Trophoblast cell (in vitro differentiated cells and primary cell): ENCODE results near the gene SMG7.

Source experiments
- DNase-seq, 2 donors: peaks; one replicate each; pipeline ENCODE4 v3.0.0-alpha.2; 2016
- H2AFZ ChIP-seq: 2 replicates; pipeline ENCODE4 v1.6.1; 2013; ENCODE audit warnings: low read length, moderate library complexity, mild to moderate bottlenecking; ENCODE audit not compliant: insufficient read depth, poor library complexity
- H2AK5ac ChIP-seq: 2 replicates; pipeline ENCODE4 v1.6.1; 2013; ENCODE audit warnings: mild to moderate bottlenecking, low read length
- H2BK120ac ChIP-seq: 2 replicates; pipeline ENCODE4 v1.6.1; 2013; ENCODE audit warnings: low read length, mild to moderate bottlenecking, moderate library complexity; ENCODE audit not compliant: insufficient read depth, poor library complexity
- H2BK12ac ChIP-seq: 2 replicates; pipeline ENCODE4 v1.6.1; 2013; ENCODE audit warnings: mild to moderate bottlenecking, low read length, moderate library complexity
- H2BK5ac ChIP-seq: 2 replicates; pipeline ENCODE4 v1.6.1; 2013; ENCODE audit warnings: low read length, low read depth, moderate library complexity, mild to moderate bottlenecking; ENCODE audit not compliant: poor library complexity
- H3K14ac ChIP-seq: 2 replicates; pipeline ENCODE4 v1.6.1; 2013; ENCODE audit warnings: mild to moderate bottlenecking, low read length
- H3K18ac ChIP-seq: 2 replicates; pipeline ENCODE4 v1.6.1; 2013; ENCODE audit warnings: mild to moderate bottlenecking, low read length
- H3K23ac ChIP-seq: 2 replicates; pipeline ENCODE4 v1.6.1; 2013; ENCODE audit warnings: low read length
- H3K27ac ChIP-seq: 2 replicates; pipeline ENCODE4 v1.5.1; 2013; ENCODE audit warnings: low read depth, mild to moderate bottlenecking, inconsistent platforms, low read length, moderate library complexity
- H3K27me3 ChIP-seq: 2 replicates; pipeline ENCODE4 v1.6.1; 2013; ENCODE audit warnings: inconsistent platforms, mild to moderate bottlenecking, low read length, moderate library complexity; ENCODE audit not compliant: insufficient read depth
- H3K36me3 ChIP-seq, 2 experiments: 1 replicate in 1 of 2; 2 replicates in 1 of 2; pipeline ENCODE4 v1.6.1; 2013; ENCODE audit warnings: low read length in 2 of 2, mild to moderate bottlenecking in 2 of 2, moderate library complexity in 1 of 2; ENCODE audit not compliant: insufficient read depth in 2 of 2, control insufficient read depth in 1 of 2
- H3K4ac ChIP-seq: 2 replicates; pipeline ENCODE4 v1.6.1; 2013; ENCODE audit warnings: low read depth, mild to moderate bottlenecking, low read length, moderate library complexity
- H3K4me1 ChIP-seq, 2 experiments: 1 replicate in 1 of 2; 2 replicates in 1 of 2; pipeline ENCODE4 v1.6.1; 2013; ENCODE audit warnings: low read length in 2 of 2, mild to moderate bottlenecking in 2 of 2, moderate library complexity in 1 of 2; ENCODE audit not compliant: insufficient read depth in 2 of 2, control insufficient read depth in 1 of 2
- H3K4me2 ChIP-seq: 2 replicates; pipeline ENCODE4 v1.6.1; 2013; ENCODE audit warnings: inconsistent platforms, mild to moderate bottlenecking, low read length, moderate library complexity
- H3K4me3 ChIP-seq: 2 replicates; pipeline ENCODE4 v1.5.1; 2013; ENCODE audit warnings: mild to moderate bottlenecking, low read depth, low read length, inconsistent platforms
- H3K79me1 ChIP-seq: one replicate; pipeline ENCODE4 v1.6.1; 2013; ENCODE audit warnings: low read length
- H3K79me2 ChIP-seq: 2 replicates; pipeline ENCODE4 v1.6.1; 2013; ENCODE audit warnings: low read length, mild to moderate bottlenecking; ENCODE audit not compliant: control insufficient read depth, insufficient read depth, poor library complexity
- H3K9ac ChIP-seq: 2 replicates; pipeline ENCODE4 v1.6.1; 2013; ENCODE audit warnings: mild to moderate bottlenecking, low read length
- H3K9me3 ChIP-seq: 2 replicates; pipeline ENCODE4 v1.6.1; 2013; ENCODE audit warnings: low read depth, mild to moderate bottlenecking, control low read depth, inconsistent platforms, low read length; ENCODE audit not compliant: insufficient read depth
- H4K12ac ChIP-seq: 2 replicates; pipeline ENCODE4 v1.6.1; 2013; ENCODE audit warnings: low read depth, mild to moderate bottlenecking, low read length, moderate library complexity
- H4K8ac ChIP-seq: 2 replicates; pipeline ENCODE4 v1.6.1; 2013; ENCODE audit warnings: low read depth, mild to moderate bottlenecking, low read length, moderate library complexity
- H4K91ac ChIP-seq: one replicate; pipeline ENCODE4 v1.6.1; 2013; ENCODE audit warnings: low read depth, mild to moderate bottlenecking, low read length, moderate library complexity
- WGBS: extraction: QIAGEN DNeasy Blood & Tissue Kit; methylation state at CpG from one replicate; pipeline ENCODE4 v1.1.7; 2013; ENCODE audit warnings: missing lambda C conversion rate; ENCODE audit not compliant: insufficient read length, insufficient coverage; ENCODE audit errors: extremely low coverage; 5-methylcytosine and 5-hydroxymethylcytosine counted together

The SMG7 gene

GRCh38 chr1:183457449-183457848, 14.8 kb upstream of the SMG7 start:
- H3K4ac ChIP-seq: no peak overlapping the region
- no peak overlapping the region for H3K23ac ChIP-seq
- no peak overlapping the region for H3K27ac ChIP-seq
- H2AFZ ChIP-seq: no peak overlapping the region
- no peaks in the 10 kb centered on the region for H3K36me3 ChIP-seq
- no peaks in the 10 kb centered on the region for H3K27me3 ChIP-seq
- H2BK12ac ChIP-seq: no peak overlapping the region
- peak overlapping the region; percentile 51 for H2BK120ac ChIP-seq
- H2BK5ac ChIP-seq: peak overlapping the region; percentile 3
- no peak overlapping the region for H2AK5ac ChIP-seq
- H3K9me3 ChIP-seq: no peaks in the 10 kb centered on the region
- H3K4me1 ChIP-seq: peaks cover 6 to 7% of the 10 kb centered on the region in 2 experiments
- no peak overlapping the region for H3K4me3 ChIP-seq
- H4K91ac ChIP-seq: peak overlapping the region; percentile 83
- no peak overlapping the region for H3K4me2 ChIP-seq
- H4K8ac ChIP-seq: no peak overlapping the region
- H3K79me1 ChIP-seq: peaks cover 12% of the 10 kb centered on the region
- no peak overlapping the region for H4K12ac ChIP-seq
- no CpG with 5 or more reads among the region's 3 CpGs for WGBS
- H3K9ac ChIP-seq: no peak overlapping the region
- H3K14ac ChIP-seq: no peak overlapping the region
- peaks cover 2% of the 10 kb centered on the region for H3K79me2 ChIP-seq
- no peak overlapping the region for H3K18ac ChIP-seq
- DNase-seq: no peak

- peaks cover 6 to 9% of the 10 kb centered on the region in 2 experiments for H3K4me1 ChIP-seq
- no peaks in the 10 kb centered on the region for H3K9me3 ChIP-seq
- H3K4ac ChIP-seq: peak overlapping the region; percentile 86
- H3K4me3 ChIP-seq: no peak overlapping the region
- no peak overlapping the region for H2AFZ ChIP-seq
- no peak overlapping the region for H3K9ac ChIP-seq
- H3K79me2 ChIP-seq: peaks cover 2% of the 10 kb centered on the region
- H3K27ac ChIP-seq: peak overlapping the region; percentile 98
- no peaks in the 10 kb centered on the region for H3K36me3 ChIP-seq
- no peak overlapping the region for H4K12ac ChIP-seq
- H3K14ac ChIP-seq: peak overlapping the region; percentile 95
- peak overlapping the region; percentile 99 for H2AK5ac ChIP-seq
- H3K27me3 ChIP-seq: no peaks in the 10 kb centered on the region
- peaks cover 13% of the 10 kb centered on the region for H3K79me1 ChIP-seq
- no peak overlapping the region for H3K23ac ChIP-seq
- H3K18ac ChIP-seq: peak overlapping the region; percentile 98
- peak in 1 of 2 donors; percentile 5 for DNase-seq
- peak overlapping the region; percentile 93 for H2BK120ac ChIP-seq
- peak overlapping the region; percentile 91 for H4K91ac ChIP-seq
- H2BK5ac ChIP-seq: peak overlapping the region; percentile 99
- no peak overlapping the region for H3K4me2 ChIP-seq
- H4K8ac ChIP-seq: peak overlapping the region; percentile 79
- WGBS: no CpG with 5 or more reads among the region's 2 CpGs
- H2BK12ac ChIP-seq: peak overlapping the region; percentile 100
Measured at GRCh38 chr1:183460596-183460995, 11.7 kb upstream of the SMG7 start.

- Histone ChIP-seq H3K9me3 (no peaks in the 10 kb centered on the region), H4K91ac (no peak overlapping the region), H3K14ac (no peak overlapping the region), H3K79me1 (peaks cover 13% of the 10 kb centered on the region), H3K4me3 (no peak overlapping the region), H3K4me1 (peaks cover 6 to 9% of the 10 kb centered on the region in 2 experiments), H2BK5ac (no peak overlapping the region), H3K79me2 (peaks cover 2% of the 10 kb centered on the region), H2BK120ac (peak overlapping the region; percentile 93), H3K4me2 (peak overlapping the region; percentile 32), H3K36me3 (no peaks in the 10 kb centered on the region), H4K8ac (no peak overlapping the region), H3K27ac (peak overlapping the region; percentile 98), H2AK5ac (no peak overlapping the region), H2BK12ac (no peak overlapping the region), H3K27me3 (no peaks in the 10 kb centered on the region), H3K4ac (no peak overlapping the region), H3K18ac (no peak overlapping the region), H2AFZ (no peak overlapping the region), H3K9ac (no peak overlapping the region), H4K12ac (no peak overlapping the region), H3K23ac (no peak overlapping the region)
- no CpG with 5 or more reads among the region's 1 CpG for WGBS
- peak; percentile 85 to 98 for DNase-seq
Measured at GRCh38 chr1:183461350-183461749, 10.9 kb upstream of the SMG7 start.

- Histone ChIP-seq H2BK120ac (peak overlapping the region; percentile 39), H2AK5ac (no peak overlapping the region), H3K79me2 (peaks cover 2% of the 10 kb centered on the region), H2AFZ (no peak overlapping the region), H3K36me3 (no peaks in the 10 kb centered on the region), H3K4me1 (peaks cover 6% of the 10 kb centered on the region in 2 experiments), H3K4ac (no peak overlapping the region), H4K12ac (no peak overlapping the region), H4K8ac (no peak overlapping the region), H3K4me2 (no peak overlapping the region), H3K9ac (no peak overlapping the region), H3K79me1 (peaks cover 11% of the 10 kb centered on the region), H2BK5ac (peak overlapping the region; percentile 59), H3K27ac (no peak overlapping the region), H4K91ac (peak overlapping the region; percentile 56), H3K14ac (no peak overlapping the region), H3K18ac (no peak overlapping the region), H3K27me3 (no peaks in the 10 kb centered on the region), H2BK12ac (peak overlapping the region; percentile 88), H3K9me3 (no peaks in the 10 kb centered on the region), H3K4me3 (no peak overlapping the region), H3K23ac (no peak overlapping the region)
- no CpG with 5 or more reads among the region's 2 CpGs for WGBS
- DNase-seq: no peak
Measured at GRCh38 chr1:183463566-183463965, 8.7 kb upstream of the SMG7 start.
